HEK293 (cell line): ENCODE data around the gene ETFBKMT.
A peak's percentile ranks its signal among the peaks of the same experiment; 100 is the strongest.

Experiments used
- CTCF ChIA-PET: fragments of 350-600 bp; formaldehyde crosslinking; extraction: SDS; loops from one replicate; lab custom pipeline; 2021; ENCODE audit warnings: antibody characterized with exemption; lab: Yijun Ruan, JAX
- POLR2A ChIA-PET: fragments of 300-600 bp; formaldehyde crosslinking; extraction: SDS; loops from one replicate; lab custom pipeline; 2020; ENCODE audit warnings: antibody characterized with exemption, inconsistent platforms; lab: Yijun Ruan, JAX
- H3K27ac ChIP-seq: fragments of 200-500 bp; sonication (Bioruptor generic); 2 replicates; pipeline ENCODE4 v1.5.1; 2014; ENCODE audit warnings: low read depth, low read length, control low read depth, inconsistent platforms; ENCODE audit errors: extremely low read depth
- H3K36me3 ChIP-seq, 2 experiments: fragments of 200-500 bp in 1 of 2; sonication (Bioruptor generic) in 1 of 2; 1 replicate in 1 of 2; 2 replicates in 1 of 2; pipeline ENCODE4 v1.5.1; 2014 to 2017; ENCODE audit warnings: inconsistent platforms in 2 of 2, low read length in 2 of 2; ENCODE audit not compliant: control insufficient read depth in 2 of 2, insufficient read depth in 1 of 2
- H3K4me1 ChIP-seq: fragments of 200-500 bp; sonication (Bioruptor generic); 2 replicates; pipeline ENCODE4 v1.5.1; 2014; ENCODE audit warnings: mild to moderate bottlenecking, low read length, inconsistent platforms; ENCODE audit not compliant: control insufficient read depth, insufficient read depth
- H3K4me3 ChIP-seq: 2 replicates; pipeline ENCODE4 v1.5.1; 2011; ENCODE audit warnings: low read depth, mild to moderate bottlenecking, control low read depth, low read length, moderate library complexity
- H3K9me3 ChIP-seq: fragments of 200-500 bp; sonication (Bioruptor generic); 2 replicates; pipeline ENCODE4 v1.5.1; 2014; ENCODE audit warnings: low read depth, low read length, inconsistent platforms; ENCODE audit not compliant: control insufficient read depth, insufficient read depth
- BCL11A ChIP-seq: fragments of 450-650 bp; formaldehyde crosslinking; IDR thresholded peaks from 2 replicates; pipeline ENCODE4 v1.5.1; 2016; ENCODE audit warnings: low read depth, missing biosample characterization, missing genetic modification characterization
- KLF8 ChIP-seq: fragments of 450-650 bp; formaldehyde crosslinking; IDR thresholded peaks from 2 replicates; pipeline ENCODE4 v1.5.1; 2016; ENCODE audit warnings: missing biosample characterization, missing genetic modification characterization
- MZF1 ChIP-seq: fragments of 450-650 bp; formaldehyde crosslinking; IDR thresholded peaks from 2 replicates; pipeline ENCODE4 v1.5.1; 2017; ENCODE audit warnings: missing biosample characterization, missing genetic modification characterization, borderline replicate concordance
- TRIM28 ChIP-seq: IDR thresholded peaks from 2 replicates; pipeline ENCODE4 v1.6.1; 2011; ENCODE audit warnings: low read length, control low read depth, borderline replicate concordance
- ZFP41 ChIP-seq: fragments of 450-650 bp; formaldehyde crosslinking; IDR thresholded peaks from 2 replicates; pipeline ENCODE4 v1.5.1; 2016; ENCODE audit warnings: missing biosample characterization, missing genetic modification characterization, borderline replicate concordance
- ZNF292 ChIP-seq: fragments of 450-650 bp; formaldehyde crosslinking; IDR thresholded peaks from 2 replicates; pipeline ENCODE4 v1.5.1; 2016; ENCODE audit warnings: low read depth, missing biosample characterization, missing genetic modification characterization, borderline replicate concordance
- ZNF335 ChIP-seq: fragments of 450-650 bp; formaldehyde crosslinking; conservative IDR thresholded peaks from 2 replicates; pipeline ENCODE4 v1.5.1; 2016; ENCODE audit warnings: missing biosample characterization, missing genetic modification characterization
- ZNF366 ChIP-seq: fragments of 450-650 bp; formaldehyde crosslinking; conservative IDR thresholded peaks from 2 replicates; pipeline ENCODE4 v1.5.1; 2016; ENCODE audit warnings: missing biosample characterization, missing genetic modification characterization
- ZNF596 ChIP-seq: fragments of 450-650 bp; IDR thresholded peaks from 2 replicates; pipeline ENCODE4 v1.5.0; 2018; ENCODE audit warnings: missing biosample characterization, mild to moderate bottlenecking, missing genetic modification characterization, moderate library complexity
- ZNF654 ChIP-seq: fragments of 450-650 bp; formaldehyde crosslinking; IDR thresholded peaks from 2 replicates; pipeline ENCODE4 v1.5.1; 2016; ENCODE audit warnings: low read depth, missing biosample characterization, missing genetic modification characterization
- ZNF660 ChIP-seq: fragments of 450-650 bp; IDR thresholded peaks from 2 replicates; pipeline ENCODE4 v1.5.1; 2018; ENCODE audit warnings: missing biosample characterization, mild to moderate bottlenecking, missing genetic modification characterization
- ZNF837 ChIP-seq: fragments of 450-650 bp; formaldehyde crosslinking; IDR thresholded peaks from 2 replicates; pipeline ENCODE4 v1.5.1; 2016; ENCODE audit warnings: missing biosample characterization, missing genetic modification characterization
- TF ChIP-seq, protein P1 (sequence below): fragments of 450-650 bp; formaldehyde crosslinking; IDR thresholded peaks from 2 replicates; pipeline ENCODE4 v1.5.1; 2016; ENCODE audit warnings: missing biosample characterization, missing genetic modification characterization
- TF ChIP-seq, protein P2 (sequence below): fragments of 450-650 bp; formaldehyde crosslinking; IDR thresholded peaks from 2 replicates; pipeline ENCODE4 v1.5.1; 2017; ENCODE audit warnings: missing biosample characterization, missing genetic modification characterization
- TF ChIP-seq, protein P3 (sequence below): fragments of 450-650 bp; formaldehyde crosslinking; IDR thresholded peaks from 2 replicates; pipeline ENCODE4 v1.5.1; 2017; ENCODE audit warnings: missing biosample characterization, missing genetic modification characterization
- TF ChIP-seq, protein P4 (sequence below): fragments of 450-650 bp; formaldehyde crosslinking; IDR thresholded peaks from 2 replicates; pipeline ENCODE4 v1.5.1; 2017; ENCODE audit warnings: missing biosample characterization, mild to moderate bottlenecking, missing genetic modification characterization, moderate library complexity
- TF ChIP-seq, protein P5 (sequence below): fragments of 450-650 bp; formaldehyde crosslinking; IDR thresholded peaks from 2 replicates; pipeline ENCODE4 v1.5.1; 2016; ENCODE audit warnings: missing biosample characterization, missing genetic modification characterization
- TF ChIP-seq, protein P6 (sequence below): fragments of 450-650 bp; formaldehyde crosslinking; IDR thresholded peaks from 2 replicates; pipeline ENCODE4 v1.5.1; 2017; ENCODE audit warnings: missing biosample characterization, missing genetic modification characterization

ETFBKMT gene

DNA sequence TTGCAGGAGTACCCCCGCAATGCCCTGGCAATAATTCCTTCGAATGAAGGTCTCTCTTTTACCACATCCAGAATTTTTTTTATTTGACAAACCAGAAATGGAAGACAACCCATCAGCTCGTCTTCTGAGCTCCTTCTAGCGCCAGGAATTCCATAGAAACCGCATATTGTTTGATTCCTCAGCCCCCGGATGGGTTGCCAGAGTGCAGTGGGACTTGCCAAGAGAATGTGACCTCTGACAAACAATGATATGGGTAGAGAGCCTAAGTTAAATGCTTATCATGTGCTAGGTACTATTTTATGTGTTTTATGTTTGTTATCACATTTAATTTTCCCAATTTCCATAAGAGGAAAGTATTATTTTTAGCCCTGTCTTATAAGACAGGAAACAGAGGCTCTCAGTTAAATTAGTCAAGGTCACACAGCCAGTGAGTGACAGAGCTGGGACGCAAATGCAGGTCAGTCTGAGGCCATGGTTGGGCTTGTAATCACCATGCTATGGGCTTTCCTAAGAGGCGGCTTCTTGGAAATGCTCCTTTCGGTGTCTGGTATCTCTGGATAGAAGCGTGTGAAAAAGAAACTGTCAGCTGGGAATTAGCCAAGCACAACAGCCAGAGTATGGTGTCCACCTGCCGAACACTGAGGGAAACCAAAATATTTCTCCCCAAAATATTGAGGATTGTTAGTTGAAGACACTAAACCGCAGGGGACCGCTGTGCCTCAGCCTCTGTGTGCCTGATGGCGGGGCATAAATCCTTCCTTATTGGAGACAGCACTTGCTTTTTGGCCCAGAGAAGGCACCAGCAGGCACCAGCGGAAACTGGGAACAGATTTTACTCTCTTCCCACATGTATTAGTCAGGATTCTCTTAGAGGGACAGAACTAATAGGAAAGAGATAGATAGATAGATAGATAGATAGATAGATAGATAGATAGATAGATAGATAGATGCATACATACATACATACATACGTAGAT is 29.4 kb upstream of the ETFBKMT start:
- Histone ChIP-seq H3K36me3 (no peaks in the 10 kb centered on the region), H3K4me1 (peaks cover 4% of the 10 kb centered on the region), H3K4me3 (no peak overlapping the region), H3K9me3 (no peaks in the 10 kb centered on the region), H3K27ac (no peak overlapping the region)
- ChIA-PET CTCF (interaction anchor here (0.7 kb wide), 1 partner anchor 47 kb away, joined by 3 read pairs; no protein-coding TSS in a partner anchor), POLR2A (no interaction called here)
- TF ChIP-seq, protein P1, sequence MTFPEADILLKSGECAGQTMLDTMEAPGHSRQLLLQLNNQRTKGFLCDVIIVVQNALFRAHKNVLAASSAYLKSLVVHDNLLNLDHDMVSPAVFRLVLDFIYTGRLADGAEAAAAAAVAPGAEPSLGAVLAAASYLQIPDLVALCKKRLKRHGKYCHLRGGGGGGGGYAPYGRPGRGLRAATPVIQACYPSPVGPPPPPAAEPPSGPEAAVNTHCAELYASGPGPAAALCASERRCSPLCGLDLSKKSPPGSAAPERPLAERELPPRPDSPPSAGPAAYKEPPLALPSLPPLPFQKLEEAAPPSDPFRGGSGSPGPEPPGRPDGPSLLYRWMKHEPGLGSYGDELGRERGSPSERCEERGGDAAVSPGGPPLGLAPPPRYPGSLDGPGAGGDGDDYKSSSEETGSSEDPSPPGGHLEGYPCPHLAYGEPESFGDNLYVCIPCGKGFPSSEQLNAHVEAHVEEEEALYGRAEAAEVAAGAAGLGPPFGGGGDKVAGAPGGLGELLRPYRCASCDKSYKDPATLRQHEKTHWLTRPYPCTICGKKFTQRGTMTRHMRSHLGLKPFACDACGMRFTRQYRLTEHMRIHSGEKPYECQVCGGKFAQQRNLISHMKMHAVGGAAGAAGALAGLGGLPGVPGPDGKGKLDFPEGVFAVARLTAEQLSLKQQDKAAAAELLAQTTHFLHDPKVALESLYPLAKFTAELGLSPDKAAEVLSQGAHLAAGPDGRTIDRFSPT: no peak
- TF ChIP-seq, protein P2, sequence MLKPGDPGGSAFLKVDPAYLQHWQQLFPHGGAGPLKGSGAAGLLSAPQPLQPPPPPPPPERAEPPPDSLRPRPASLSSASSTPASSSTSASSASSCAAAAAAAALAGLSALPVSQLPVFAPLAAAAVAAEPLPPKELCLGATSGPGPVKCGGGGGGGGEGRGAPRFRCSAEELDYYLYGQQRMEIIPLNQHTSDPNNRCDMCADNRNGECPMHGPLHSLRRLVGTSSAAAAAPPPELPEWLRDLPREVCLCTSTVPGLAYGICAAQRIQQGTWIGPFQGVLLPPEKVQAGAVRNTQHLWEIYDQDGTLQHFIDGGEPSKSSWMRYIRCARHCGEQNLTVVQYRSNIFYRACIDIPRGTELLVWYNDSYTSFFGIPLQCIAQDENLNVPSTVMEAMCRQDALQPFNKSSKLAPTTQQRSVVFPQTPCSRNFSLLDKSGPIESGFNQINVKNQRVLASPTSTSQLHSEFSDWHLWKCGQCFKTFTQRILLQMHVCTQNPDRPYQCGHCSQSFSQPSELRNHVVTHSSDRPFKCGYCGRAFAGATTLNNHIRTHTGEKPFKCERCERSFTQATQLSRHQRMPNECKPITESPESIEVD (tag by site-specific recombination): peak; percentile 52
- peak; percentile 65; the same call in 1 of the 2 replicates for TF ChIP-seq MZF1 (tag by site-specific recombination)
- 0 out of 2 replicates have a peak, but pooled peaks have one; percentile 22 for TF ChIP-seq ZNF366 (tag by site-specific recombination)
- TF ChIP-seq, protein P3, sequence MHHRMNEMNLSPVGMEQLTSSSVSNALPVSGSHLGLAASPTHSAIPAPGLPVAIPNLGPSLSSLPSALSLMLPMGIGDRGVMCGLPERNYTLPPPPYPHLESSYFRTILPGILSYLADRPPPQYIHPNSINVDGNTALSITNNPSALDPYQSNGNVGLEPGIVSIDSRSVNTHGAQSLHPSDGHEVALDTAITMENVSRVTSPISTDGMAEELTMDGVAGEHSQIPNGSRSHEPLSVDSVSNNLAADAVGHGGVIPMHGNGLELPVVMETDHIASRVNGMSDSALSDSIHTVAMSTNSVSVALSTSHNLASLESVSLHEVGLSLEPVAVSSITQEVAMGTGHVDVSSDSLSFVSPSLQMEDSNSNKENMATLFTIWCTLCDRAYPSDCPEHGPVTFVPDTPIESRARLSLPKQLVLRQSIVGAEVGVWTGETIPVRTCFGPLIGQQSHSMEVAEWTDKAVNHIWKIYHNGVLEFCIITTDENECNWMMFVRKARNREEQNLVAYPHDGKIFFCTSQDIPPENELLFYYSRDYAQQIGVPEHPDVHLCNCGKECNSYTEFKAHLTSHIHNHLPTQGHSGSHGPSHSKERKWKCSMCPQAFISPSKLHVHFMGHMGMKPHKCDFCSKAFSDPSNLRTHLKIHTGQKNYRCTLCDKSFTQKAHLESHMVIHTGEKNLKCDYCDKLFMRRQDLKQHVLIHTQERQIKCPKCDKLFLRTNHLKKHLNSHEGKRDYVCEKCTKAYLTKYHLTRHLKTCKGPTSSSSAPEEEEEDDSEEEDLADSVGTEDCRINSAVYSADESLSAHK: peak; percentile 53
- no peak for TF ChIP-seq ZNF654
- TF ChIP-seq ZNF335 (tag by site-specific recombination): 0 out of 2 replicates have a peak, but pooled peaks have one; percentile 14
- peak; percentile 26; the same call in 1 of the 2 replicates for TF ChIP-seq ZNF596 (tag by site-specific recombination)
- peak; percentile 61; the same call in 1 of the 2 replicates for TF ChIP-seq TRIM28
- TF ChIP-seq, protein P4, sequence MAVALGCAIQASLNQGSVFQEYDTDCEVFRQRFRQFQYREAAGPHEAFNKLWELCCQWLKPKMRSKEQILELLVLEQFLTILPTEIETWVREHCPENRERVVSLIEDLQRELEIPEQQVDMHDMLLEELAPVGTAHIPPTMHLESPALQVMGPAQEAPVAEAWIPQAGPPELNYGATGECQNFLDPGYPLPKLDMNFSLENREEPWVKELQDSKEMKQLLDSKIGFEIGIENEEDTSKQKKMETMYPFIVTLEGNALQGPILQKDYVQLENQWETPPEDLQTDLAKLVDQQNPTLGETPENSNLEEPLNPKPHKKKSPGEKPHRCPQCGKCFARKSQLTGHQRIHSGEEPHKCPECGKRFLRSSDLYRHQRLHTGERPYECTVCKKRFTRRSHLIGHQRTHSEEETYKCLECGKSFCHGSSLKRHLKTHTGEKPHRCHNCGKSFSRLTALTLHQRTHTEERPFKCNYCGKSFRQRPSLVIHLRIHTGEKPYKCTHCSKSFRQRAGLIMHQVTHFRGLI: peak; percentile 99

DNA sequence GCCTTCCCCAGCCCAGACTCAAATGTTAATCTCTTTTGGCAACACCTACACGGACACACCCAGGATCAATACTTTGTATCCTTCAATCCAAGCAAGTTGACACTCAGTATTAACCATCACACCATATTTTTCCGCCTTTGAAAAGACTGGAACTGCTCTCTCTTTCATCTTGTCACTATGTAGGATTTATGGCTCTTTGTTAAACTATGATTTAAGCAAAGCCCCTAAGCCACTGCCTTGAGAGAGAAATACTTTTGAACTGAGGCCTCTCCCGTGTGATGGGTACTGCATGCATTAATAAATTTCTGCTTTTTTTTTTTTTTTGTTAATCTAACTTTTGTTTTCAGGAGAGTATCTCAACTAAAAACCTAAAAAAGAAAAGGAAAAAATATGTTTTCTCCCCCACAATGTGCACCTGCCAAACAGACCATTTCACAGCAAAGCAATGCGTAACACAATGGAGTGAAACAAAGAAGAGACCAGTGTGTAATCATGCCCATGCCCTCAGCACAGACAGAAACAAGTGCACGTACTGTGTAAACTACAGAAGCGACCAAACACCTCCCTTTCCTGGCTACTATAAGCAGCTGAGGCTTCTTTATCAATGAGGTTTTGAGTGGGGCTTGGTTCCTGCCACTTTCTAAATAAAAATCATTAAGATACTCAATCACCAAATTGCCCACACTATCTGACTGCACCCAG is 28.3 kb upstream of the ETFBKMT start:
- H3K9me3 ChIP-seq: no peaks in the 10 kb centered on the region
- POLR2A ChIA-PET: no interaction called here
- TF ChIP-seq ZNF660 (tag by site-specific recombination): no peak
- no peak for TF ChIP-seq ZNF837 (tag by site-specific recombination)
- no peak for TF ChIP-seq ZNF292
- TF ChIP-seq, protein P5, sequence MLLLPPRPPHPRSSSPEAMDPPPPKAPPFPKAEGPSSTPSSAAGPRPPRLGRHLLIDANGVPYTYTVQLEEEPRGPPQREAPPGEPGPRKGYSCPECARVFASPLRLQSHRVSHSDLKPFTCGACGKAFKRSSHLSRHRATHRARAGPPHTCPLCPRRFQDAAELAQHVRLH: no peak
- TF ChIP-seq KLF8: no peak
- TF ChIP-seq, protein P2 (tag by site-specific recombination): no peak
- TF ChIP-seq BCL11A (tag by site-specific recombination): no peak
- no peak for TF ChIP-seq ZFP41 (tag by site-specific recombination)
- TF ChIP-seq, protein P6, sequence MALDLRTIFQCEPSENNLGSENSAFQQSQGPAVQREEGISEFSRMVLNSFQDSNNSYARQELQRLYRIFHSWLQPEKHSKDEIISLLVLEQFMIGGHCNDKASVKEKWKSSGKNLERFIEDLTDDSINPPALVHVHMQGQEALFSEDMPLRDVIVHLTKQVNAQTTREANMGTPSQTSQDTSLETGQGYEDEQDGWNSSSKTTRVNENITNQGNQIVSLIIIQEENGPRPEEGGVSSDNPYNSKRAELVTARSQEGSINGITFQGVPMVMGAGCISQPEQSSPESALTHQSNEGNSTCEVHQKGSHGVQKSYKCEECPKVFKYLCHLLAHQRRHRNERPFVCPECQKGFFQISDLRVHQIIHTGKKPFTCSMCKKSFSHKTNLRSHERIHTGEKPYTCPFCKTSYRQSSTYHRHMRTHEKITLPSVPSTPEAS: no peak
- TF ChIP-seq, all 188 proteins: peak for 0
- H3K36me3 ChIP-seq: no peaks in the 10 kb centered on the region
- peaks cover 4% of the 10 kb centered on the region for H3K4me1 ChIP-seq
- no peak overlapping the region for H3K4me3 ChIP-seq
- CTCF ChIA-PET: no interaction called here
- no peak overlapping the region for H3K27ac ChIP-seq
